HEK293 (cell line): Measurements from ENCODE around the gene GPATCH11.

ENCODE experiments used
- CTCF ChIA-PET: fragments of 350-600 bp; formaldehyde crosslinking; extraction: SDS; loops from one replicate; lab custom pipeline; 2021; ENCODE audit warnings: antibody characterized with exemption; lab: Yijun Ruan, JAX
- POLR2A ChIA-PET: fragments of 300-600 bp; formaldehyde crosslinking; extraction: SDS; loops from one replicate; lab custom pipeline; 2020; ENCODE audit warnings: antibody characterized with exemption, inconsistent platforms; lab: Yijun Ruan, JAX
- H3K27ac ChIP-seq: fragments of 200-500 bp; sonication (Bioruptor generic); 2 replicates; pipeline ENCODE4 v1.5.1; 2014; ENCODE audit warnings: low read depth, low read length, control low read depth, inconsistent platforms; ENCODE audit errors: extremely low read depth
- H3K36me3 ChIP-seq, 2 experiments: fragments of 200-500 bp in 1 of 2; sonication (Bioruptor generic) in 1 of 2; 1 replicate in 1 of 2; 2 replicates in 1 of 2; pipeline ENCODE4 v1.5.1; 2014 to 2017; ENCODE audit warnings: inconsistent platforms in 2 of 2, low read length in 2 of 2; ENCODE audit not compliant: control insufficient read depth in 2 of 2, insufficient read depth in 1 of 2
- H3K4me1 ChIP-seq: fragments of 200-500 bp; sonication (Bioruptor generic); 2 replicates; pipeline ENCODE4 v1.5.1; 2014; ENCODE audit warnings: mild to moderate bottlenecking, low read length, inconsistent platforms; ENCODE audit not compliant: control insufficient read depth, insufficient read depth
- H3K4me3 ChIP-seq: 2 replicates; pipeline ENCODE4 v1.5.1; 2011; ENCODE audit warnings: low read depth, mild to moderate bottlenecking, control low read depth, low read length, moderate library complexity
- H3K9me3 ChIP-seq: fragments of 200-500 bp; sonication (Bioruptor generic); 2 replicates; pipeline ENCODE4 v1.5.1; 2014; ENCODE audit warnings: low read depth, low read length, inconsistent platforms; ENCODE audit not compliant: control insufficient read depth, insufficient read depth
- BCL11A ChIP-seq: fragments of 450-650 bp; formaldehyde crosslinking; IDR thresholded peaks from 2 replicates; pipeline ENCODE4 v1.5.1; 2016; ENCODE audit warnings: low read depth, missing biosample characterization, missing genetic modification characterization
- GFI1B ChIP-seq: fragments of 450-650 bp; formaldehyde crosslinking; IDR thresholded peaks from 2 replicates; pipeline ENCODE4 v1.5.1; 2016; ENCODE audit warnings: missing biosample characterization, missing genetic modification characterization
- HOXC10 ChIP-seq: sonication (generic); formaldehyde crosslinking; IDR thresholded peaks from 2 replicates; pipeline ENCODE4 v1.8.1; 2023; ENCODE audit warnings: mild to moderate bottlenecking, missing genetic modification reagents
- KLF10 ChIP-seq: fragments of 450-650 bp; IDR thresholded peaks from 2 replicates; pipeline ENCODE4 v1.5.1; 2018; ENCODE audit warnings: missing biosample characterization, mild to moderate bottlenecking, missing genetic modification characterization
- ZBTB20 ChIP-seq: fragments of 450-650 bp; formaldehyde crosslinking; IDR thresholded peaks from 2 replicates; pipeline ENCODE4 v1.5.1; 2016; ENCODE audit warnings: missing biosample characterization, missing genetic modification characterization
- ZNF394 ChIP-seq: fragments of 450-650 bp; formaldehyde crosslinking; IDR thresholded peaks from 2 replicates; pipeline ENCODE4 v1.5.1; 2016; ENCODE audit warnings: missing biosample characterization, missing genetic modification characterization, mild to moderate bottlenecking, moderate library complexity, borderline replicate concordance
- ZNF529 ChIP-seq: fragments of 450-650 bp; formaldehyde crosslinking; IDR thresholded peaks from 2 replicates; pipeline ENCODE4 v1.5.1; 2017; ENCODE audit warnings: missing genetic modification characterization, missing biosample characterization; ENCODE audit not compliant: insufficient replicate concordance
- ZNF549 ChIP-seq: fragments of 450-650 bp; IDR thresholded peaks from 2 replicates; pipeline ENCODE4 v1.5.1; 2018; ENCODE audit warnings: missing biosample characterization, missing genetic modification characterization, mild to moderate bottlenecking, inconsistent platforms, moderate library complexity
- ZNF677 ChIP-seq: fragments of 450-650 bp; IDR thresholded peaks from 2 replicates; pipeline ENCODE4 v1.5.0; 2018; ENCODE audit warnings: missing biosample characterization, mild to moderate bottlenecking, missing genetic modification characterization, moderate library complexity
- ZNF785 ChIP-seq: fragments of 450-650 bp; formaldehyde crosslinking; IDR thresholded peaks from 2 replicates; pipeline ENCODE4 v1.5.1; 2016; ENCODE audit warnings: missing biosample characterization, missing genetic modification characterization
- ZSCAN23 ChIP-seq: fragments of 450-650 bp; formaldehyde crosslinking; IDR thresholded peaks from 2 replicates; pipeline ENCODE4 v1.5.1; 2016; ENCODE audit warnings: missing biosample characterization, missing genetic modification characterization

GPATCH11 gene

GRCh38 chr2:37148325-37148724 is 64.0 kb downstream of the GPATCH11 start:
- H3K4me1 ChIP-seq = peaks cover 9% of the 10 kb centered on the region
- ChIA-PET CTCF (interaction anchor here (1.0 kb wide), 1 partner anchor 19 kb away, joined by 6 read pairs; no protein-coding TSS in a partner anchor), POLR2A (no interaction called here)
- no peak overlapping the region for H3K4me3 ChIP-seq
- H3K27ac ChIP-seq = no peak overlapping the region
- peaks cover 37 to 52% of the 10 kb centered on the region in 2 experiments for H3K36me3 ChIP-seq
- TF ChIP-seq BCL11A (tag by site-specific recombination) = no peak
- no peak for TF ChIP-seq ZSCAN23 (tag by site-specific recombination)
- no peak for TF ChIP-seq ZNF549 (tag by site-specific recombination)
- no peak for TF ChIP-seq ZNF677
- TF ChIP-seq HOXC10 (CRISPR knock-in tag) = no peak
- no peak for TF ChIP-seq GFI1B (tag by site-specific recombination)
- no peak for TF ChIP-seq KLF10
- no peak for TF ChIP-seq ZNF785 (tag by site-specific recombination)
- no peak for TF ChIP-seq ZNF529 (tag by site-specific recombination)
- no peak for TF ChIP-seq ZBTB20 (tag by site-specific recombination)
- TF ChIP-seq ZNF394 (tag by site-specific recombination) = no peak
- H3K9me3 ChIP-seq = no peaks in the 10 kb centered on the region
